ENCODE results near the gene CDC42.
"Not testable (repeated sequence)": the region's sequence is repeated elsewhere in the genome, so short reads cannot be mapped to it uniquely, and the experiment has no call there.

DNA sequence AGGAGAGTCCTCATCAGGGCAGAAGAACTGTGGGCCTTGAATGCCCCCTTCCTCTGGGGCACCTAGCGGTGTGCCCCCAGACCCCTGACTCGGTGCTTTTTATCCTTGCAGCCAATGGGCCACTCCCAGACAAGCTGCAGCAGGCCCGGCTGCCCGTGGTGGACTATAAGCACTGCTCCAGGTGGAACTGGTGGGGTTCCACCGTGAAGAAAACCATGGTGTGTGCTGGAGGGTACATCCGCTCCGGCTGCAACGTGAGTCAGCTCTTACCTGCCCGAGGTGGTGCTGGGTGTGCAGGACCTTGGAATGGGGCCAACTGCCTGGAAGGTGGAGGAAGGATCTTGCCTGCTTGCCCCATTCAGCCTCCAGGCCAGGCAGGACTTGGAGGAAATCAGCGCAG lies 45.2 kb upstream of the CDC42 start:
- TF ChIP-seq, protein P1, sequence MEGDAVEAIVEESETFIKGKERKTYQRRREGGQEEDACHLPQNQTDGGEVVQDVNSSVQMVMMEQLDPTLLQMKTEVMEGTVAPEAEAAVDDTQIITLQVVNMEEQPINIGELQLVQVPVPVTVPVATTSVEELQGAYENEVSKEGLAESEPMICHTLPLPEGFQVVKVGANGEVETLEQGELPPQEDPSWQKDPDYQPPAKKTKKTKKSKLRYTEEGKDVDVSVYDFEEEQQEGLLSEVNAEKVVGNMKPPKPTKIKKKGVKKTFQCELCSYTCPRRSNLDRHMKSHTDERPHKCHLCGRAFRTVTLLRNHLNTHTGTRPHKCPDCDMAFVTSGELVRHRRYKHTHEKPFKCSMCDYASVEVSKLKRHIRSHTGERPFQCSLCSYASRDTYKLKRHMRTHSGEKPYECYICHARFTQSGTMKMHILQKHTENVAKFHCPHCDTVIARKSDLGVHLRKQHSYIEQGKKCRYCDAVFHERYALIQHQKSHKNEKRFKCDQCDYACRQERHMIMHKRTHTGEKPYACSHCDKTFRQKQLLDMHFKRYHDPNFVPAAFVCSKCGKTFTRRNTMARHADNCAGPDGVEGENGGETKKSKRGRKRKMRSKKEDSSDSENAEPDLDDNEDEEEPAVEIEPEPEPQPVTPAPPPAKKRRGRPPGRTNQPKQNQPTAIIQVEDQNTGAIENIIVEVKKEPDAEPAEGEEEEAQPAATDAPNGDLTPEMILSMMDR (IDR thresholded peaks at IDR 0.05; ENCODE audit: borderline replicate concordance, extremely low read depth, low read length, poor library complexity, severe bottlenecking) = not testable (repeated sequence)
- not testable (repeated sequence) for TF ChIP-seq EZH2 (IDR thresholded peaks at IDR 0.05; ENCODE audit: borderline replicate concordance, low read depth, low read length, severe bottlenecking)
